ENCODE data around the gene DYNLT1. TPM values are rescaled to one million over a fixed set of nuclear protein-coding genes. Genes with fewer than 3 reads are reported as not detected.
"Not testable (repeated sequence)": the region's sequence is repeated elsewhere in the genome, so short reads cannot be mapped to it uniquely, and the experiment has no call there.

The DYNLT1 gene
- total RNA-seq, 3 donors from 2014 or later = 113 to 153 (median 147) TPM

DNA sequence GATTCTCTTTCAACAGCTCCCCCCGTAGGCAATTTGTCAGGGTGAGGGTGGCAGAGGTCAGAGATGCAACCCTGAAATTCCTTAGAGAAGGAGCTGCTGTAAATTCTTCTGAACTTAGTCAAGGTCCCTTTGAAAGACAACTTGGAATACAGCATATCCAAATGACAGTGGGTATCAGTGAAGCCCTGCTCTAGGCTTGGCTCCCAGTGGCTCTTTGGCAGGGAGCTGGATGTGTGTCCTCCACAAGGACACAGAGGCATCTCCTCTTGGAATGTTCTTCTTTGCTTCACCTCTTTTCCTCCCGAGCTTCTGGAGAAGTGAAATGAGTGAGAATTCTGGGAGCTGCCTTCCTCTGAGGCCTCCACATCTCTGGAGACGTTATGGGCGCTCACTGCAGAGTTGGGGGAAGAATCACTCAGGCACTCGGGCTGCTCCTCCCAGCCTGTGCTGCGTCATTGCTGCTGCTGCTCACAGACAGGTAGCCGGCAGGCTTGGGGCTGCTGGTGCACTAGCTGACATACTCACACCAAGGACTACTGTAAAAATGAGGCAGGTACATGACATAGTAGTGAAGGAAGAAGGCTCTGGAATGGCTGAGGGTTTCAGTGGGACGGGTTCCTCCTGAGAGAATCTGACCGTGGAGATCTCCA lies 34.1 kb downstream of the DYNLT1 start:
- no peak overlapping the region for H3K4me3 ChIP-seq
- DNase-seq (no peak), ATAC-seq (no peak)
- no peaks in the 10 kb centered on the region for H3K4me1 ChIP-seq (ENCODE audit: low read depth)
- H3K9me3 ChIP-seq = no peaks in the 10 kb centered on the region
- intact Hi-C loops (cut with DNase I, micrococcal nuclease) = no loop called here
- TF ChIP-seq, protein P1, sequence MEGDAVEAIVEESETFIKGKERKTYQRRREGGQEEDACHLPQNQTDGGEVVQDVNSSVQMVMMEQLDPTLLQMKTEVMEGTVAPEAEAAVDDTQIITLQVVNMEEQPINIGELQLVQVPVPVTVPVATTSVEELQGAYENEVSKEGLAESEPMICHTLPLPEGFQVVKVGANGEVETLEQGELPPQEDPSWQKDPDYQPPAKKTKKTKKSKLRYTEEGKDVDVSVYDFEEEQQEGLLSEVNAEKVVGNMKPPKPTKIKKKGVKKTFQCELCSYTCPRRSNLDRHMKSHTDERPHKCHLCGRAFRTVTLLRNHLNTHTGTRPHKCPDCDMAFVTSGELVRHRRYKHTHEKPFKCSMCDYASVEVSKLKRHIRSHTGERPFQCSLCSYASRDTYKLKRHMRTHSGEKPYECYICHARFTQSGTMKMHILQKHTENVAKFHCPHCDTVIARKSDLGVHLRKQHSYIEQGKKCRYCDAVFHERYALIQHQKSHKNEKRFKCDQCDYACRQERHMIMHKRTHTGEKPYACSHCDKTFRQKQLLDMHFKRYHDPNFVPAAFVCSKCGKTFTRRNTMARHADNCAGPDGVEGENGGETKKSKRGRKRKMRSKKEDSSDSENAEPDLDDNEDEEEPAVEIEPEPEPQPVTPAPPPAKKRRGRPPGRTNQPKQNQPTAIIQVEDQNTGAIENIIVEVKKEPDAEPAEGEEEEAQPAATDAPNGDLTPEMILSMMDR (IDR thresholded peaks at IDR 0.05) = no peak
- H3K36me3 ChIP-seq (ENCODE audit: low read depth) = no peaks in the 10 kb centered on the region

DNA sequence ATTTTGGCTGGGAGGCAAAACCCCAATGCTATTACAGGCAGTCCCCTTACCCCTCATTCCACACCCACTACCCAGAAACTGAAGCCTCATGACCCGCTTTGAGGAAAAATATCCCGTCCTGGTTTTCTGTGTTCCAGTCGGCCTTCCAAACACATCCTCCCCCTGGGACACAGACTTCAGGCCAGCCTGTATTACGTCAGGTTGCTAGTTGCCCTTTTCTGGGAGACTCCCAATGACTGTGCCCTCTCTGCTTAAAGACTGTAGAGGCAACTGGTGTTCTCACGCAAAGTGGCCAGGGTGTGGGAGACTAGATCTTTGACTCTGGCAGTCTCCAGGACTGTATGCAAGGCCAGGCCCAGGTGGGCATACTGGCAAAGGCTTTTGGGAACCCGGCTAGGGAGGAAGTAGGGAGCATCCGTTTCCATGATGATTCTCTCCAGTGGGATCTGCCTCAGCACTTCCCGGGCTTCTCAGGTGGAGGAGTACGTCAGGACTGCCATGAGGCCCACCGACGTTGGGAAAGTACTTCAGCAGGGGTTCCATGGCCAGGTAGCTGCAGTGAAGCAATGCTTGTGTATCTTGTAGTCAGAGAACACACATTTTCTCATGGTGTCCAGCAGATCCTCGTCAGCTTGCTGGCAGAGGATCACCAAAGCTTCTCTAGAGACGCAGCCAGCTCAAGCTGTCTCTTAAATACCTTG lies 34.9 kb downstream of the DYNLT1 start:
- Histone ChIP-seq H3K4me1 (ENCODE audit: low read depth) (no peaks in the 10 kb centered on the region), H3K4me3 (no peak overlapping the region), H3K9me3 (no peaks in the 10 kb centered on the region), H3K36me3 (ENCODE audit: low read depth) (no peaks in the 10 kb centered on the region)
- DNase-seq (no peak), ATAC-seq (no peak)
- intact Hi-C loops (cut with DNase I, micrococcal nuclease) = loop anchor here in 1 of 2 donors (10.0 kb wide), 1 partner anchor 385 kb away; no protein-coding TSS in a partner anchor
- TF ChIP-seq, protein P1 (IDR thresholded peaks at IDR 0.05) = no peak

DNA sequence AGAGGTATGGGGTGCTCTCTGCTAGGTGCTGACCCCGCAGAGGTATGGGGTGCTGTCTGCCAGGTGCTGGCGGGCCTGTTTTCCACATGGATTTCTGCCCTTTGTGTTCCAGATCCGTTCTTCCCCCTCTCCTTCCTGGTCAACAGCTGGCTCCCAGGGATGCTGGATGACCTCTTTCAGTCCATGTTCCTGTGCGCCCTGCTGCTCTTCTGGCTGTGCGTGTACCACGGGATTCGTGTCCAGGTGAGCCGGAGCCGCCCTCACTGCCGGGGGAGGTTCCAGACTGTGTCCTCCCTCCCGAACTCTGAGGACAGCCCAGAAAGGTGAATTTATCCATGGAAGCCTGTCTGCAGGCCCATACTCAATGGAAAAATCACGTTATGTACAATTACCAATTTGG lies 36.3 kb downstream of the DYNLT1 start:
- no peak for ATAC-seq
- Histone ChIP-seq H3K36me3 (ENCODE audit: low read depth) (no peaks in the 10 kb centered on the region), H3K4me1 (ENCODE audit: low read depth) (no peaks in the 10 kb centered on the region), H3K4me3 (no peak overlapping the region), H3K9me3 (no peaks in the 10 kb centered on the region)
- TF ChIP-seq, protein P1 (IDR thresholded peaks at IDR 0.05) = no peak
- intact Hi-C loops (cut with DNase I, micrococcal nuclease) = loop anchor here in 1 of 2 donors (10.0 kb wide), 1 partner anchor 383 kb away; no protein-coding TSS in a partner anchor
- no peak for DNase-seq

DNA sequence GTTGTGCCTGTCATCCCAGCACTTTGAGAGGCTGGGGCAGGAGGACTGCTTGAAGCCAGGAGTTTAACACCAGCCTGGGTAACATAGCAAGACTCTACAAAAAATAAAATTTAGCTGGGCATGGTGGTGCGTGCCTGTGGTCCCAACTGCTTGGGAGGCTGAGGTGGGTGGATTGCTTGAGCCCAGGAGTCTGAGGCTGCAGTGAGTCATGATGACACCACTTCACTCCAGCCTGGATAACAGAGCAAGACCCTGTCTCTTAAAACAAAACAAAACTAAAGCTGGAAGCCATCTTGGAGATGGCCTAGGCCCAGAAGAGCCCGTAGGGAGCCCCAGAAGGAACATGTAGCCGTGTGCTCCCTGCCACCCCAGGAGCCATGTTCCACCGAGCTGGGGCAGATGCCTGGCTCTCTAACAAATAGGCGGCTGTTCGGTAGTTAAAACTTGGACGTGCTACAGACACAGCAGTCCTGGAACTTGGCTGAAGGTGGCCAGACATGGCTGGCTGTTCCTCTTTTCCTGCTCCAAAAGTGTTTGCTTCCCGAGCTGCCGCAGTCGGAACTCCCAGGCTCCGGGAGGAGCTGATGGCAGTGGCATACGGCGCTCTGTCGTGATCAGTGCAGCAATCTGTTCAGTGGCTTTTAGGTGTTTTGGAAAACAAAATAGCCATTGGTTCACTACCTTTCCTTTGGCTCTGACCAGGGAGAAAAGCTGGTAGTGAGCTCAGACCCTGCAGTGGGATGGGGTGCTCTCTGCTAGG lies 37.0 kb downstream of the DYNLT1 start:
- TF ChIP-seq, protein P1 (IDR thresholded peaks at IDR 0.05) = no peak
- Histone ChIP-seq H3K9me3 (no peaks in the 10 kb centered on the region), H3K4me1 (ENCODE audit: low read depth) (no peaks in the 10 kb centered on the region), H3K4me3 (no peak overlapping the region), H3K36me3 (ENCODE audit: low read depth) (no peaks in the 10 kb centered on the region)
- intact Hi-C loops (cut with DNase I, micrococcal nuclease) = loop anchor here in 1 of 2 donors (10.0 kb wide), 1 partner anchor 383 kb away; no protein-coding TSS in a partner anchor
- ATAC-seq = no peak
- DNase-seq = no peak

DNA sequence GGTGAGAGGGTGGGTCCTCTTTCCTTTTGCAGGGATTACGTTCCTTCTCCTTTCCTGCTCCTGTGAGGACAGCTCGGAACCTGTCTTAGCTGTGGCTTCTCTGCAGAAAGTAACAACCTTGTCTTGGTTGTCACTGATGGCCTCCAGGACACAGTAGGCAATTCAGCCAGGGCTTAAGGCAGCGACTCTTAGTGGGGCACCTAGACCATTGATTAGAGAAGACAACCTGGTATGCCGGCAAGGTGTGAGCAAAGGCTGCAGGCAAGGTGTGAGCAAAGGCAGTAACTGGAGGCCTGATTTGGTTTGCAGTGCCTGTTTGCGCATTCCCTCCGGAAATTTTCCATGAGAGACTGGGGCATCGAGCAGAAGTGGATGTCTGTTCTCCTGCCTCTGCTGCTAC lies 37.6 kb downstream of the DYNLT1 start:
- Histone ChIP-seq H3K36me3 (ENCODE audit: low read depth) (no peaks in the 10 kb centered on the region), H3K4me1 (ENCODE audit: low read depth) (no peaks in the 10 kb centered on the region), H3K4me3 (no peak overlapping the region), H3K9me3 (no peaks in the 10 kb centered on the region)
- ATAC-seq (no peak), DNase-seq (no peak)
- TF ChIP-seq, protein P1 (IDR thresholded peaks at IDR 0.05) = no peak
- intact Hi-C loops (cut with DNase I, micrococcal nuclease) = loop anchor here in 1 of 2 donors (10.0 kb wide), 1 partner anchor 382 kb away; no protein-coding TSS in a partner anchor

DNA sequence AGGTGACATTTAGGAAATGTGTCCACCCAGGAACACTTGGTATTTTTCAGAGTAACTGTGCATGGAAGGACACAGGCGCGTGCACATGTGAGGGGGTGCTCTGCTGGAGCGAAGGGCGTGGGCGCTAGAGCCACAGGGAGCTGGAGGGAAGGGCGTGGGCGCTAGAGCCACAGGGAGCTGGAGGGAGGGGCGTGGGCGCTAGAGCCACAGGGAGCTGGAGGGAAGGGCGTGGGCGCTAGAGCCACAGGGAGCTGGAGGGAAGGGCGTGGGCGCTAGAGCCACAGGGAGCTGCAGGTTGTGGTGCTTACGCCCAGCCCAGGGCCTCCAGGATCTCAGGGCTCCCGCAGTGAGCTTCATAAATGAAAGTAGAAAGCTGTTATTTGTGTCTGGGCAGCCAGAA lies 38.5 kb downstream of the DYNLT1 start:
- H3K4me1 ChIP-seq (ENCODE audit: low read depth); H3K36me3 ChIP-seq (ENCODE audit: low read depth); ATAC-seq; DNase-seq; H3K4me3 ChIP-seq; H3K9me3 ChIP-seq: not testable (repeated sequence)
- intact Hi-C loops (cut with DNase I, micrococcal nuclease) = loop anchor here in 1 of 2 donors (10.0 kb wide), 1 partner anchor 381 kb away; no protein-coding TSS in a partner anchor
